H9 (cell line): ENCODE measurements around the gene PAFAH1B2. TPM values are rescaled to one million over a fixed set of nuclear protein-coding genes. Genes with fewer than 3 reads are reported as not detected.

Experiments
- DNase-seq: peaks from one replicate; pipeline ENCODE4 v3.0.0-alpha.2; 2017
- H2AFZ ChIP-seq: one replicate; pipeline ENCODE4 v1.6.1; 2013; ENCODE audit warnings: mild to moderate bottlenecking, low read length, control low read depth, moderate library complexity
- H2AK5ac ChIP-seq: 2 replicates; pipeline ENCODE4 v1.6.1; 2013; ENCODE audit warnings: low read length, control low read depth, mixed read lengths; ENCODE audit not compliant: insufficient read length
- H2BK120ac ChIP-seq: one replicate; pipeline ENCODE4 v1.6.1; 2013; ENCODE audit warnings: low read depth, mild to moderate bottlenecking, low read length, control low read depth, inconsistent platforms; ENCODE audit not compliant: poor library complexity, severe bottlenecking
- H2BK12ac ChIP-seq: 2 replicates; pipeline ENCODE4 v1.6.1; 2013; ENCODE audit warnings: low read length, control low read depth, mixed read lengths, low read depth; ENCODE audit not compliant: insufficient read length
- H2BK15ac ChIP-seq: 2 replicates; pipeline ENCODE4 v1.6.1; 2013; ENCODE audit warnings: low read depth, low read length, control low read depth
- H2BK20ac ChIP-seq: one replicate; pipeline ENCODE4 v1.6.1; 2013; ENCODE audit warnings: low read depth, mild to moderate bottlenecking, low read length, control low read depth, inconsistent platforms; ENCODE audit not compliant: poor library complexity, severe bottlenecking
- H2BK5ac ChIP-seq: 2 replicates; pipeline ENCODE4 v1.6.1; 2013; ENCODE audit warnings: low read length, control low read depth, mixed read lengths; ENCODE audit not compliant: insufficient read length
- H3K14ac ChIP-seq: 2 replicates; pipeline ENCODE4 v1.6.1; 2013; ENCODE audit warnings: low read length, control low read depth; ENCODE audit not compliant: insufficient read depth
- H3K18ac ChIP-seq: 2 replicates; pipeline ENCODE4 v1.6.1; 2013; ENCODE audit warnings: low read depth, mild to moderate bottlenecking, mixed read lengths, low read length, control low read depth; ENCODE audit not compliant: insufficient read length
- H3K23ac ChIP-seq: 2 replicates; pipeline ENCODE4 v1.6.1; 2013; ENCODE audit warnings: low read length, control low read depth, mixed read lengths, low read depth; ENCODE audit not compliant: insufficient read length
- H3K23me2 ChIP-seq: 2 replicates; pipeline ENCODE4 v1.6.1; 2013; ENCODE audit warnings: low read depth, mild to moderate bottlenecking, mixed read lengths, low read length, control low read depth; ENCODE audit not compliant: insufficient read length, poor library complexity, severe bottlenecking
- H3K27ac ChIP-seq: 2 replicates; pipeline ENCODE4 v1.5.1; 2013; ENCODE audit warnings: low read length, control low read depth, mixed read lengths, low read depth; ENCODE audit not compliant: insufficient read length
- H3K27me3 ChIP-seq: 2 replicates; pipeline ENCODE4 v1.6.1; 2013; ENCODE audit warnings: low read length, control low read depth, inconsistent platforms; ENCODE audit not compliant: insufficient read depth
- H3K4ac ChIP-seq: 2 replicates; pipeline ENCODE4 v1.6.1; 2013; ENCODE audit warnings: low read depth, mild to moderate bottlenecking, control low read depth, inconsistent platforms, low read length, moderate library complexity
- H3K4me1 ChIP-seq: 2 replicates; pipeline ENCODE4 v1.6.1; 2013; ENCODE audit warnings: low read length, control low read depth, inconsistent platforms; ENCODE audit not compliant: insufficient read depth
- H3K4me2 ChIP-seq: 2 replicates; pipeline ENCODE4 v1.6.1; 2013; ENCODE audit warnings: low read length, control low read depth, mixed read lengths; ENCODE audit not compliant: insufficient read length, insufficient read depth
- H3K56ac ChIP-seq: 2 replicates; pipeline ENCODE4 v1.6.1; 2013; ENCODE audit warnings: low read depth, mild to moderate bottlenecking, mixed read lengths, low read length, control low read depth; ENCODE audit not compliant: insufficient read length
- H3K79me1 ChIP-seq: 2 replicates; pipeline ENCODE4 v1.6.1; 2013; ENCODE audit warnings: low read depth, mild to moderate bottlenecking, moderate library complexity, low read length, control low read depth, inconsistent platforms; ENCODE audit not compliant: insufficient read depth, poor library complexity, severe bottlenecking
- H3K79me2 ChIP-seq: 2 replicates; pipeline ENCODE4 v1.6.1; 2013; ENCODE audit warnings: low read length, control low read depth, inconsistent platforms; ENCODE audit not compliant: insufficient read depth
- H3K9ac ChIP-seq: 2 replicates; pipeline ENCODE4 v1.6.1; 2013; ENCODE audit warnings: low read length, control low read depth, mixed read lengths; ENCODE audit not compliant: insufficient read length; ENCODE audit errors: extremely low read depth
- H3K9me3 ChIP-seq: one replicate; pipeline ENCODE4 v1.6.1; 2013; ENCODE audit warnings: low read depth, low read length, inconsistent platforms; ENCODE audit not compliant: control insufficient read depth
- H3T11ph ChIP-seq: one replicate; pipeline ENCODE4 v1.6.1; 2013; ENCODE audit warnings: mild to moderate bottlenecking, low read length, control low read depth, inconsistent platforms
- H4K20me1 ChIP-seq: one replicate; pipeline ENCODE4 v1.6.1; 2013; ENCODE audit not compliant: control insufficient read depth, insufficient read length, insufficient read depth
- H4K5ac ChIP-seq: 2 replicates; pipeline ENCODE4 v1.6.1; 2013; ENCODE audit warnings: low read depth, mild to moderate bottlenecking, mixed read lengths, low read length, control low read depth; ENCODE audit not compliant: insufficient read length
- H4K8ac ChIP-seq: replicated peaks from 2 replicates; pipeline ENCODE4 v1.6.1; 2013; ENCODE audit warnings: low read length, control low read depth, mixed read lengths, low read depth; ENCODE audit not compliant: insufficient read length
- H4K91ac ChIP-seq: 2 replicates; pipeline ENCODE4 v1.6.1; 2013; ENCODE audit warnings: low read depth, mild to moderate bottlenecking, moderate library complexity, mixed read lengths, low read length, control low read depth; ENCODE audit not compliant: insufficient read length
- H3K27ac Mint-ChIP-seq, 3 experiments: 2 replicates in 2 of 3; 3 replicates in 1 of 3; pipeline ENCODE4 v1.8.0; 2020 to 2021; ENCODE audit warnings: mixed read lengths in 3 of 3, mild to moderate bottlenecking in 1 of 3, moderate library complexity in 1 of 3
- H3K27me3 Mint-ChIP-seq: 2 replicates; pipeline ENCODE4 v1.8.0; 2021; ENCODE audit warnings: low read depth, mild to moderate bottlenecking, moderate library complexity, mixed read lengths
- H3K36me3 Mint-ChIP-seq, 3 experiments: 2 replicates in 2 of 3; 3 replicates in 1 of 3; pipeline ENCODE4 v1.8.0; 2020 to 2021; ENCODE audit warnings: low read depth in 3 of 3, mixed read lengths in 3 of 3; ENCODE audit not compliant: insufficient read depth in 1 of 3
- H3K4me1 Mint-ChIP-seq, 2 experiments: 2 replicates each; pipeline ENCODE4 v1.8.0; 2020; ENCODE audit warnings: mixed read lengths in 2 of 2
- H3K4me3 Mint-ChIP-seq, 2 experiments: 2 replicates in 1 of 2; 3 replicates in 1 of 2; pipeline ENCODE4 v1.8.0; 2020 to 2021; ENCODE audit warnings: mild to moderate bottlenecking in 2 of 2, mixed read lengths in 2 of 2, moderate library complexity in 1 of 2
- H3K9me3 Mint-ChIP-seq, 2 experiments: 2 replicates in 1 of 2; 3 replicates in 1 of 2; pipeline ENCODE4 v1.8.0; 2020; ENCODE audit warnings: mild to moderate bottlenecking in 2 of 2, mixed read lengths in 2 of 2, moderate library complexity in 1 of 2
- WGBS: extraction: QIAGEN DNeasy Blood & Tissue Kit; methylation state at CpG from one replicate; pipeline ENCODE4 v1.1.7; 2013; ENCODE audit warnings: missing lambda C conversion rate, low lambda C conversion rate, mixed read lengths; ENCODE audit not compliant: insufficient read length; ENCODE audit errors: extremely low coverage; 5-methylcytosine and 5-hydroxymethylcytosine counted together
- total RNA-seq: library from RNA; stranded (reverse); gene quantifications from 2 replicates; pipeline ENCODE4 v1.2.1, GENCODE V29; 2021
- TF ChIP-seq, protein P1 (sequence below): fragments of 200-600 bp; sonication (generic); conservative IDR thresholded peaks from 3 replicates; pipeline ENCODE4 v1.8.0; 2021; ENCODE audit warnings: antibody characterized with exemption, mild to moderate bottlenecking

PAFAH1B2 gene
- total RNA-seq, 1 experiment from 2014 or later = 161 TPM

DNA sequence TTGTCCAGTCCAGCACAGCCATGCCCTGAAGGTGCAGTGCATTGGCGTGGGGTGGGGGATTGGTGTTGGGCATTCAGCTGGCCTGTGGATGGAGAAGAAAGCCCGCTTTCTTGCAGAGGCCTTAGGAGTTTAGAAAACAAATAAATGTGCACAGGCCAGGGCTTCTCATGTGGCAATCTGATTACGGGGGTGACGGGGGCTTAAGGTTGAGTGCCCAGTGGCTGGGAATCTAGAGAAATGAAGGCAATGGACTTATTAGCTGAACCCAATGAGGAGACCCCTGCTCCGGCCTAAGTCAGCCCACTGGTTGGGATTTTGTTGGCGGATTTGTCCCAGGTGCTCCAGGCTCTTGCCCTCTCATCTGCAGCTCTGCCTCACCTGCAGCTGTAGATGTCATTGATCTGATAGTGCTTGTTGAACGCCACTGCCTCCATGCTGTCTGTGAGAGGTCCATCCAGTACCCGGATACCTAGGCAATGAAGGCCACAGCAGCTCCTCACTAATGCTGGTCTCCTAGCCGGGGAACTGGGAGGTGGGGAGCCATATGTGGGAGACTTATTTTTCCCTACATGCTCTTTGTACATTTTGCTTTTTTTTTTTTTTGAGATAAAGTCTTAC, 81.6 kb downstream of the PAFAH1B2 start:
- H4K20me1 ChIP-seq = no peaks in the 10 kb centered on the region
- H3K4me2 ChIP-seq = no peak overlapping the region
- no peaks in the 10 kb centered on the region for H3K79me2 ChIP-seq
- H3K4me1 Mint-ChIP-seq = peaks cover 5 to 8% of the 10 kb centered on the region in 2 experiments
- H3K9ac ChIP-seq = no peak overlapping the region
- no peak overlapping the region for H3K4ac ChIP-seq
- H3K9me3 Mint-ChIP-seq = no peaks in the 10 kb centered on the region
- no peak overlapping the region for H3T11ph ChIP-seq
- H3K27ac ChIP-seq = no peak overlapping the region
- H2BK15ac ChIP-seq = no peak overlapping the region
- H3K79me1 ChIP-seq = no peaks in the 10 kb centered on the region
- no peak overlapping the region for H3K4me3 Mint-ChIP-seq
- H4K91ac ChIP-seq = no peak overlapping the region
- no peak overlapping the region for H4K8ac ChIP-seq
- H2BK12ac ChIP-seq = no peak overlapping the region
- no peak overlapping the region for H2AFZ ChIP-seq
- no peak overlapping the region for H2AK5ac ChIP-seq
- no peak overlapping the region for H2BK120ac ChIP-seq
- no peak overlapping the region for H3K23ac ChIP-seq
- no peaks in the 10 kb centered on the region for H3K9me3 ChIP-seq
- H3K4me1 ChIP-seq = no peaks in the 10 kb centered on the region
- no peak overlapping the region; a peak in 1 of 7 replicates for H3K27ac Mint-ChIP-seq
- no peaks in the 10 kb centered on the region for H3K27me3 ChIP-seq
- H2BK20ac ChIP-seq = no peak overlapping the region
- no peak overlapping the region for H2BK5ac ChIP-seq
- no CpG with 5 or more reads among the region's 9 CpGs for WGBS
- no peak overlapping the region for H3K56ac ChIP-seq
- H3K23me2 ChIP-seq = no peaks in the 10 kb centered on the region
- no peaks in the 10 kb centered on the region for H3K27me3 Mint-ChIP-seq
- H3K18ac ChIP-seq = no peak overlapping the region
- H4K5ac ChIP-seq = no peak overlapping the region
- no peak overlapping the region for H3K14ac ChIP-seq
- TF ChIP-seq, protein P1, sequence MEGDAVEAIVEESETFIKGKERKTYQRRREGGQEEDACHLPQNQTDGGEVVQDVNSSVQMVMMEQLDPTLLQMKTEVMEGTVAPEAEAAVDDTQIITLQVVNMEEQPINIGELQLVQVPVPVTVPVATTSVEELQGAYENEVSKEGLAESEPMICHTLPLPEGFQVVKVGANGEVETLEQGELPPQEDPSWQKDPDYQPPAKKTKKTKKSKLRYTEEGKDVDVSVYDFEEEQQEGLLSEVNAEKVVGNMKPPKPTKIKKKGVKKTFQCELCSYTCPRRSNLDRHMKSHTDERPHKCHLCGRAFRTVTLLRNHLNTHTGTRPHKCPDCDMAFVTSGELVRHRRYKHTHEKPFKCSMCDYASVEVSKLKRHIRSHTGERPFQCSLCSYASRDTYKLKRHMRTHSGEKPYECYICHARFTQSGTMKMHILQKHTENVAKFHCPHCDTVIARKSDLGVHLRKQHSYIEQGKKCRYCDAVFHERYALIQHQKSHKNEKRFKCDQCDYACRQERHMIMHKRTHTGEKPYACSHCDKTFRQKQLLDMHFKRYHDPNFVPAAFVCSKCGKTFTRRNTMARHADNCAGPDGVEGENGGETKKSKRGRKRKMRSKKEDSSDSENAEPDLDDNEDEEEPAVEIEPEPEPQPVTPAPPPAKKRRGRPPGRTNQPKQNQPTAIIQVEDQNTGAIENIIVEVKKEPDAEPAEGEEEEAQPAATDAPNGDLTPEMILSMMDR = no peak
- peaks cover 6 to 64% (median 25%) of the 10 kb centered on the region in 3 experiments; a peak in 6 of 7 replicates for H3K36me3 Mint-ChIP-seq
- DNase-seq = no peak

Other genes starting within 250 kb of the PAFAH1B2 start
- gene SIK3, start 45.9 kb upstream of the PAFAH1B2 start, total RNA-seq = 31.4 and 35.5 TPM in 2 replicates
- gene SIDT2, start 34.5 kb downstream of the PAFAH1B2 start, total RNA-seq = 18.3 and 20.9 TPM in 2 replicates
- gene TAGLN, start 55.1 kb downstream of the PAFAH1B2 start, total RNA-seq = 176 and 188 TPM in 2 replicates
- 50.7 and 53.9 TPM in 2 replicates for gene PCSK7, start 87.8 kb downstream of the PAFAH1B2 start, total RNA-seq
- gene RNF214, start 88.4 kb downstream of the PAFAH1B2 start, total RNA-seq = 25.4 and 26.0 TPM in 2 replicates
- gene BACE1-AS, start 147.1 kb downstream of the PAFAH1B2 start, total RNA-seq = 9.4 and 9.9 TPM in 2 replicates
- gene BACE1, start 172.0 kb downstream of the PAFAH1B2 start, total RNA-seq = 10.2 and 10.6 TPM in 2 replicates
- gene CEP164, start 183.6 kb downstream of the PAFAH1B2 start, total RNA-seq = 20.7 and 24.9 TPM in 2 replicates